GM20000 (cell line): Measurements from ENCODE around the gene PGM2.

Source experiments
- DNase-seq: peaks from one replicate; pipeline ENCODE4 v3.0.0; 2012; ENCODE audit warnings: low spot score
- TF ChIP-seq, protein P1 (sequence below): IDR thresholded peaks from 2 replicates; pipeline ENCODE4 v1.5.1; 2012; ENCODE audit warnings: mild to moderate bottlenecking, control low read depth; ENCODE audit errors: extremely low read depth, missing control alignments

The PGM2 gene

DNA sequence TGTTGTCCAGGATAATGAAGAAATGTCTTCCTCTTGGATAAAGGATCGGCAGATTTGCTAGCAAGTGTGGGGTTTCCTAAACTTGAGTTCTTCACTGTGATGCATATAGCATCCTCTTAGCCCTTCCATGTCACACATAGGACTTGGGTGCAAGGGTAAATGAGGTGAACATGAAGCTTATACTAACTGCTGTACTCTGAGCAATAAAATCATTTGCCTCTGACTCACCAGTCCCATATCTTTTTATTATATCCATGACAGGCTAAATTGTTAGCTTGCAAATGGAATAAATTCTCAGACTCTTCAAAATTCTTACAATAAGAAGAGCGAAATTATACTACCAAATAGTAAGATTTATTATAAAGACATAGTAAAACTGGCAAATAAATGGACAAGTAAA is 49.7 kb downstream of the PGM2 start:
- no peak for DNase-seq
- TF ChIP-seq, protein P1, sequence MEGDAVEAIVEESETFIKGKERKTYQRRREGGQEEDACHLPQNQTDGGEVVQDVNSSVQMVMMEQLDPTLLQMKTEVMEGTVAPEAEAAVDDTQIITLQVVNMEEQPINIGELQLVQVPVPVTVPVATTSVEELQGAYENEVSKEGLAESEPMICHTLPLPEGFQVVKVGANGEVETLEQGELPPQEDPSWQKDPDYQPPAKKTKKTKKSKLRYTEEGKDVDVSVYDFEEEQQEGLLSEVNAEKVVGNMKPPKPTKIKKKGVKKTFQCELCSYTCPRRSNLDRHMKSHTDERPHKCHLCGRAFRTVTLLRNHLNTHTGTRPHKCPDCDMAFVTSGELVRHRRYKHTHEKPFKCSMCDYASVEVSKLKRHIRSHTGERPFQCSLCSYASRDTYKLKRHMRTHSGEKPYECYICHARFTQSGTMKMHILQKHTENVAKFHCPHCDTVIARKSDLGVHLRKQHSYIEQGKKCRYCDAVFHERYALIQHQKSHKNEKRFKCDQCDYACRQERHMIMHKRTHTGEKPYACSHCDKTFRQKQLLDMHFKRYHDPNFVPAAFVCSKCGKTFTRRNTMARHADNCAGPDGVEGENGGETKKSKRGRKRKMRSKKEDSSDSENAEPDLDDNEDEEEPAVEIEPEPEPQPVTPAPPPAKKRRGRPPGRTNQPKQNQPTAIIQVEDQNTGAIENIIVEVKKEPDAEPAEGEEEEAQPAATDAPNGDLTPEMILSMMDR: no peak

DNA sequence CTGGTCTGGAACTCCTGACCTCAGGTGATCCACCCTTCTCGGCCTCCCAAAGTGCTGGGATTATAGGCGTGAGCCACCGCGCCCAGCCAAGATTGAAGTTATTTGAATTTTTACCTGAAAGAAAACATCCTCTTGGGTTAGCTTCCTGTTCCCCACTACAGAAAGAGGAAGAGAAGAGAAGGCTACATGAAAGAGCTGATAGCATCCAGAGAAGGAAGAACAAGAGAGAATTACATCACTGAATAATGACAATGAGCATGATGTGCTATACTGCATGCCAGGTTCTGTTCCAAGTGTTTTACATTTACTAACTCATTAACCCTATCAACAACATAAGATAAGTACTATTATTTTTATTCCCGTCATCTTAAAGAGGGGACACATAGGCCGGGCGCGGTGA is 52.9 kb downstream of the PGM2 start:
- no peak for DNase-seq
- TF ChIP-seq, protein P1: no peak

DNA sequence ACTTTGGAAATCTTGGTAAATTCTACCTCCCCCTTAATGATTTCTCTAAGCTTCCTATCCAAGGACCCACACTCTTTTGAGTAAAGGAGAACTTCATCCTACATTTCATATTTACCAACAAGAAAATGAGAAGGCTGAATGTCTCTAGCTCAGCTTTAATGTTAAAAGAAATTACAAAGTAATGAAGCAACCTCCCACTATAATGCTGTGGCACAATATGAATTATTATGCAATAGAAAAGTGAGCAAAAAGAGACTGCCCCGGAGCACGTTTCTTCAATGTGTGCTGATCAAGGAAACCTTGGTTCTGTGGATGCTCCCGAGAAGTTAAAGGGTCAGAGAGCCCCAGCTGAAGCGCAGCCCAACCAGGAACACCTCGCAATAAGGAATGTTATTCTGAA is 55.3 kb downstream of the PGM2 start:
- TF ChIP-seq, protein P1: no peak
- no peak for DNase-seq

DNA sequence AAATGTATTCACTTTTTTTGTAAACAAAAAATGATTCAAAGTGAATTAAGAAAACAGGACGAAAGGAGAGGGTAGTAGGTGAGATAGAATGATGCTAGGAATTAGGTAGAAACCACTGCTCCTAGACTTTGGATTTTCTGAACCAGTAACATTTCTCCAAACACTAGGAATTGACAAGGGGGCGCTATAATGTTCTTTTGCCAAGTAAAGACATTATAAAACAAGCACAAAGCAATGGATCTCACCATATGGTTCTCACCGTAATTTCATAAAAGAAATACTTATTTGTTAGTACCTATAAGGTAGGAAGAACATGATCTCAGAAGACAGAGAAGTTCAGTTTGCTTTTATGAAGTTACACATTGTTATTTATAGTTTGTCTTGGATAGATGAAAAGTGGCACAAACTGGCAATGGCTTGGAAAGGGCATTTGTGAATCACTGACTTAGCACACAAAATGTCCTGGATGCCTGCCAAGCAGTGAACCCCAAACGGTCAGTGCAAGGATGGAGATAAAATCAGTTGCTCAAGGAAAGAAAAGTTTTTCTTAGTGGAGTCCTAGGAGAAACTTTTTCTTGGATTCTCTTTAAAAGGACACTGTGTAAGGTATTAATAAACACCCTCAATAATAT is 56.3 kb downstream of the PGM2 start:
- no peak for DNase-seq
- TF ChIP-seq, protein P1: no peak

DNA sequence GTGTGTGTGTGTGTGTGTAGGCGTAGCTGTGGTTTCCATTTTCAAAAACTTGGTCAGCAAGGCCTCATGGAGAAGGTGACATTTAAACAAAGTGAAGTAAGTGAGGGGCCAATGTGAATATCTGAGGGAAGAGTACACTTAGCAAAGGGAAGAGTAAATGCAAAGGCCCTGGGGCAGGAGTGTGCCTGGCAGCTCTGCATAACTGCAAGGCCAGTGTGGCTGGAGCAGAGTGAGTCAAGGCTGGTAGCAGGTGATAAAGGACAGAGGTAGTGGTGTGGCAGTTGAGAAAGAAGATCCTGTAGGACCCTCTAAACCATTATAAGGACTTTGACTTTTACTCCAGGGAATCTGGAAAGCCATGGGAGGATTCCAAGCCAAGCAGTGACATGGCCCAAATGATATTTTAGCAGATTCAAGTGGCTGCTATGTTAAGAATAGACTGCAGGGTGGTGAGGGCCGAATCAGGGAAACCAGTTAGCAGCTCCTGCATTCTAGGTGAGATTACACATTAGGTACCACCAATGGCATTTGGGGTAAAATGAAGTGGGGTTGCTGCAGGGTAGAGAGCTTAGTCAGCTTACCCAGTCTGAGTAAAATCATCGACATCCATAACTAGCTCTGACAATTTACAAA is 58.5 kb downstream of the PGM2 start:
- TF ChIP-seq, protein P1: no peak
- no peak for DNase-seq

DNA sequence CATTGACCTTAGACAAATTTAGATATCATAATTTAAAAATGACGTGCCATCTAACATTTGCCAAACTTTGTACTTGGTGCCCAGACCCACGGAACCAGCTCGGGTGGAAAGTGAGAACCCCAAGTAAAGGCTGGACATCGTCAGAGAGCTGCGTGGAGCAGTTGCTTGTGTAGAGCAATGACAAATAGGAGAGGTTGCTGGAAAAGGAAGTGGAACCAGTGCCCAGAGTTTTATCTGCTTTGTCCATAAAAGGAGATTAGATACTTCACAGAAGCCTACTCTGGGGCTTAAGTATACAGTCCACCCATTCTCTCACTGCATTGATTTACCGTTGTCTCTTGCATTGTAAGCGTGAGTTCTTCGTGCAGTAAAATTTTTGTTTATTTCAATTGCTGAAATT is 59.0 kb downstream of the PGM2 start:
- DNase-seq: no peak
- TF ChIP-seq, protein P1: no peak

DNA sequence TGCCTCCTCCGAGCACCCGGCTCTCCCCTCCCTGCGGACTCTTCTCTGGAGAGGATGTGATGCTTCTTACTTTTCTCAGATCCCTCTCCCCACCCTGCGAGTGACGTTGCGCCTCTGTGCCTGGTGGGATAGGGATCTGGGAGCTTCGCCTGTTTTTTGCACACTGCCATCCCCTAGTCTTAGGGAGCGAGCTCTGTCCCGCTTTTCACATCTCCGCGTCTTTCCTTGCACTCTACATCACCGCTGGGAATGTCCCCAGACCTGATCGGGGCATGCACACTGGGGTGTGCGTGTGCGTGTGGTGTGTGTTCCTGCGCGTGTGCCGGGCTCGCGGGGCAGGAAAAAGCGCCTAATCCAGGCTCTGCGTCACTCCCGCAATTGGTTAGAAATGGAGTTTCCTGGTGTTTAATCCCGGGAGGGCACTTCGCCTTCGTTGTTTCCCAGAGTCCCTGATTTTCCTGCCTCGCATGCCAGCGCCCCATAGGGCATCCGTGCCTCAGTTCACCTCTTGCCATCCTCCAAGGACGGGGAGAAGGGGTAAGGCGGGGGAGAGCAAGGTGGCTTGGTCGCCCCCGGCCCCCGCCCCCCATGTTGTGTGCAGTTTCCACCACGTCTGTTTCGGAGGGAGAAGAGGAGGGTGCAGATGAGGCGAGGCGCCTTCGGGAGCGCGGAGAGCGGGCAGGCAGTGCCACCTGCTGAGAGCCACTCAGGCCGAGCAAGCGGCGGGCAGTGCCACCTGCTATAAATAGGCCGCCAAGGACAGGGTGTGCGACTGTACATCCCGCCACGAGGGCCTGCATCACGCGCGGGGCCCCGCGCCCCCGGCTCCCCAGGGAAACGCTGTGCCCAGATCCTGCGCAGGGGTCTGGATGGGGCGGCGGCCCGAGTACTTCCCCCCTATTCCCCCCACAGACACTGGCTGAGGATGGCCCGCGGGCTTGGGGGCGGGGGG is 63.6 kb downstream of the PGM2 start:
- DNase-seq: no peak
- TF ChIP-seq, protein P1: no peak
